Heart left ventricle (tissue), 13 donors: Measurements from ENCODE around the gene EPM2AIP1.

Experiments
- POLR2A ChIP-seq, 2 donors: fragments of 450-650 bp; IDR thresholded peaks; one replicate each; pipeline ENCODE4 v1.6.1; 2017; ENCODE audit warnings: antibody characterized with exemption in 2 of 2, mild to moderate bottlenecking in 2 of 2, moderate library complexity in 2 of 2
- TF ChIP-seq, protein P1 (sequence below), 12 donors: fragments of 200-600 bp; sonication (generic) in 4 of 12; IDR thresholded peaks; one replicate each; pipeline versions ENCODE4 v1.5.0 to v1.8.0; 2018 to 2022; ENCODE audit warnings: antibody characterized with exemption in 12 of 12, mild to moderate bottlenecking in 5 of 12
- donor health status: ischemic (EF 13 %, LVEDD 7.1; RV severe dilation, severe dysfunction).
- donor health status: DM: no; HTN: yes; CAD: no.
- donor health status: DM: no; HTN: no; CAD: no.
- donor health status: ischemic (EF 25% LVEDD 6.9; RV normal size, moderate dysfunction).
- donor health status: ischemic (EF 25% LVEDD 5.7; RV mildly dilated, moderate dysfunction).
- donor health status: ischemic (EF 35%, LVEDD 5.7; RV mildly dilated, moderate dysfunction).
- donor health status: nonischemic (EF 11% LVEDD 7.7; RV severe dilation, severe dysfunction).
- donor health status: DM: yes; HTN: yes; CAD: no.
- donor health status: PGD.
- donor health status: ischemic (EF 29% LVEDD 5.4; RV normal size, mild dysfunction).
- donor health status: nonischemic (EF 23%, LVEDD 6.1; RV moderate dilation, normal function).

GRCh38 chr3:37029516-37030163 is 36.7 kb upstream of the EPM2AIP1 start:
- TF ChIP-seq, protein P1, sequence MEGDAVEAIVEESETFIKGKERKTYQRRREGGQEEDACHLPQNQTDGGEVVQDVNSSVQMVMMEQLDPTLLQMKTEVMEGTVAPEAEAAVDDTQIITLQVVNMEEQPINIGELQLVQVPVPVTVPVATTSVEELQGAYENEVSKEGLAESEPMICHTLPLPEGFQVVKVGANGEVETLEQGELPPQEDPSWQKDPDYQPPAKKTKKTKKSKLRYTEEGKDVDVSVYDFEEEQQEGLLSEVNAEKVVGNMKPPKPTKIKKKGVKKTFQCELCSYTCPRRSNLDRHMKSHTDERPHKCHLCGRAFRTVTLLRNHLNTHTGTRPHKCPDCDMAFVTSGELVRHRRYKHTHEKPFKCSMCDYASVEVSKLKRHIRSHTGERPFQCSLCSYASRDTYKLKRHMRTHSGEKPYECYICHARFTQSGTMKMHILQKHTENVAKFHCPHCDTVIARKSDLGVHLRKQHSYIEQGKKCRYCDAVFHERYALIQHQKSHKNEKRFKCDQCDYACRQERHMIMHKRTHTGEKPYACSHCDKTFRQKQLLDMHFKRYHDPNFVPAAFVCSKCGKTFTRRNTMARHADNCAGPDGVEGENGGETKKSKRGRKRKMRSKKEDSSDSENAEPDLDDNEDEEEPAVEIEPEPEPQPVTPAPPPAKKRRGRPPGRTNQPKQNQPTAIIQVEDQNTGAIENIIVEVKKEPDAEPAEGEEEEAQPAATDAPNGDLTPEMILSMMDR (IDR thresholded peaks at IDR 0.05) = no peak
- TF ChIP-seq POLR2A (IDR thresholded peaks at IDR 0.05) = no peak
